Amniotic epithelial cell (primary cell): ENCODE data around the gene ANKH.
"Not testable (repeated sequence)": the region's sequence is repeated elsewhere in the genome, so short reads cannot be mapped to it uniquely, and the experiment has no call there.

Source experiments
- DNase-seq: peaks from one replicate; pipeline ENCODE4 v3.0.0-alpha.2; 2010; ENCODE audit warnings: low read depth

The ANKH gene

DNA sequence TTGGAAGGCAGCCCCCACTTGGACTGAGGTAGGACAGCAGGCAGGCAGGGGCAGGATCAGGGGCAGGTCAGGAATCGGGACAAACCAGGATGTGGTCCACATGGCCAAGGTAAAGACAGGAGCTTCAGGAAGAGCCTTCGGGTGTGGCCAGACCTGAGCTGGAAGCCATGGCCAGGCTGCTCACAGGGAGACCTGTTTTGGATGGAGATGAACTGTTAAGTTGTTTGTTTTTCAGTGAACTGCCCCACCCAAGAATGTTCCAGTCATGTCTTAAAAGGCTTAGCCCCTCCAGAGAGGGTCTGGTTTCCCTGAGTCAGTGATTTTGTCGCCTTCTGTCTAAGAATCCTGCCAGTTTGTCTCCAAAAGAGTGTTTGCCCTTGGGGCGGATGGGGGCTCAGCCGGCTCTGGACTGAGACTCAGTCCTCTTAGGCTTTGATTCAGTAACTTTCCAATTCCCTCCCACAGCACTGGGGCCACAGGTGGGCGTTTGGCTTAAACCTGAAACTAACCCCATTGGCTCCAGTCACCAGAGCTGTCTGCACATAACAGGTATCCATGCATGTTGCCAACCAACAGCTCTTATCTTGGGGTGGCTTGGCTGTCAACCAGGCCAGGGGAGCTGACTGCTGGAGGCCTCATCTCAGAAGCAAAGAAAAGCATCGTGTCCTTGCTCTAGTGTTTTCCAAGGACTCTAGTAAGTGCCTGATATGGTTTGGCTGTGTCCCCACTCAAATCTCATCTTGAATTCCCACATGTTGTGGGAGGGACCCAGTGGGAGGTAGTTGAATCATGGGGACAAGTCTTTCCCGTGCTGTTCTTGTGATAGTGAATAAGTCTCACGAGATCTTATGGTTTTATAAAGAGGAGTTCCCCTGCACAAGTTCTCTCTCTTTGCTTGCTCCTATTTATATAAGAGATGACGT is 11.3 kb upstream of the ANKH start:
- no peak for DNase-seq

DNA sequence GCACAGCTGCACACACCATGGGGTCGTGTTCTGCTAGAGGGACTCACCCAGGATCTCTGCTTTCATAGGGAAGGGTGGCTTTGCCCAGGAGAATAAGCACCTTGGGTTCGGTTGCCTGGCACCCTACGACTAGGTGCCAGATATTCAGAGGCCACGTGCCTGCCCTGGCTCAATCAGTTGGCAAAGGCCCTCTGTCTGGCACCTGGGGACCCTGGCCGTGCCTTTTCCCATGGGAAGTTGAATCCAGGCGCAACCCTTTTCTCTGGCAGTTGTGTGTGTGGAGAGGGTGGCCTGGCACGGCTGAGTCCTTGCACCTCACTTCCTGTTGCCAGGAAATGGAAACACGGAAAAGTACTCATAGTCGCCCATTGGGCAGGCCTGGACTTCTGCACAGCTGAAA is 10.2 kb upstream of the ANKH start:
- no peak for DNase-seq

DNA sequence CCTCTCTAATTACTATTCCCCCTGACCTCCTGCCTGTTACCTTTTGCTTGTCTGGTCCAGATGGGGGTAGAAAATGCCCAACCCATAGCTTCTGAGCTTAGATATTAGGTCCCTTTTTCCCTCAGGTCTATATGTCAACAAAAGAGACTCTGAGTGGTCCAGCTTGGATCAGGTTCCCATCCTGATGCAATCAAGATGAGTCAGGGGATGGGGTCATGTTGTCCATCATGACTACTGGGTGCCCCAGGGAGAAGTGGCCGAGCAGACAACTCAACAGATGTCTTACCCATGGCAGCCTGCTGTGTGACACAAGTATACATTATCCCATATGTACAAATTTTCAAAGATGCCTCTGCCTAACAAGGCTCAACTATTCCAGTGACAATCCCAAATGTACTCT is 9.1 kb upstream of the ANKH start:
- peak; percentile 14 for DNase-seq

DNA sequence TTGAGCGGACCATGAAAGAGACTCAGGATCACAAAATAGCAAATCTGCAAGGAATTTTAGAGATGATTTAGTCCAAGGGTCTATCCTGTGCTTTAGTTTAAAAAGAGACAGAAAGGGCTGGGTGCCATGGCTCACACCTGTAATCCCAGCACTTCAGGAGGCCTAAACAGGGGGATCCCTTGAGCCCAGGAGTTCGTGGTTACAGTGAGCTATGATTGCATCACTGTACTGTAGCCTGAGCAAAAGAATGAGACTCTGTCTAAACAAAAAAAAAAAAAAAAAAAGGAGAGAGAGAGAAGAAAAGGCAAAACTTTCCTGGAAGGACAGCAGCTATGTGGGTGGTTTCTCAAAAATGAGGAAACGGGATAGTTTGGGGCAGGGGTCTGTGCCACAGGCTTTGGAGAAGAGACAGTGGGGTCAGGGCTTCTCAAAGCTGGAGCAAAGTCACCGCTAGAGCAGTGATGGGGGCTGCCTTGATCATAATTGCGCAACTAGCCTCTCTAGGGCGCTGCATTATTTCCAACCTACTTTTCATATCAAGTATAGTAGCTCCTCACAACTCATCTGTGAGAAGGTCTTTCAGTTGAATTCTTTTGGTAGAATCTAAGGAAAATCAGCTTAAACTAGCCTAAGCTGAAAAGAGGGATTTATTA is 8.5 kb upstream of the ANKH start:
- DNase-seq = peak; percentile 62

DNA sequence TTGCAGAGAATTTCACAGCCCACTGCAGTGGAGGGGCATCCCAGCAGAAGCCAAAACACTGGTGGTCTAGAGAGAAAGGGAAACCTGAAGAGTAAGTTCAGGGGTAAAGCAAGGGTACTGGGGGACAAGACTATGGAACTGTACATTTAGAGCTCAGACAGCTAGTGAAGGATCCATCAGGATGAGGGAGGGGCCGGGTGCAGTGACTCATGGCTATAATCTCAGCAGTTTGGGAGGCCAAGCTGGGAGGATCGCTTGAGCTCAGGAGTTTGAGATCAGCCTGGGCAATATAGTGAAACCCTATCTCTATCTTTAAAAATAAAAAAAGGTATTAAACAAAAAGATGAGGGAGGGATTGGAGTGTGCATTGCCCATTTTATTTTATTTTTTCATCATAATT is 7.8 kb upstream of the ANKH start:
- DNase-seq = no peak

DNA sequence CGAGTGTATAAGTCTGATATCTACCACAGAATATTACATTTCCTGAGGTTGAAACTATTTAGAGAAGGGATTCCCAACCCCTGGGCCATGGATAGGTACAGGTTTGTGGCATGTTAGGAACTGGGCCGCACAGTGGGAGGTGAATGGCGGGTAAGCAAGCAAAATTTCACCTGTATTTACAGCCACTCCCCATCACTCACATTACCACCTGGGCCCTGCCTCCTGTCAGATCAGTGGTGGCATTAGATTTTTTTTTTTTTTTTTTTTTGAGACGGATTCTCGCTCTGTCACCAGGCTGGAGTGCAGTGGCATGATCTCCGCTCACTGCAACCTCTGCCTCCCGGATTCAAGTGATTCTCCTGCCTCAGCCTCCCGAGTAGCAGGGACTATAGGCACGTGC is 6.6 kb upstream of the ANKH start:
- not testable (repeated sequence) for DNase-seq

DNA sequence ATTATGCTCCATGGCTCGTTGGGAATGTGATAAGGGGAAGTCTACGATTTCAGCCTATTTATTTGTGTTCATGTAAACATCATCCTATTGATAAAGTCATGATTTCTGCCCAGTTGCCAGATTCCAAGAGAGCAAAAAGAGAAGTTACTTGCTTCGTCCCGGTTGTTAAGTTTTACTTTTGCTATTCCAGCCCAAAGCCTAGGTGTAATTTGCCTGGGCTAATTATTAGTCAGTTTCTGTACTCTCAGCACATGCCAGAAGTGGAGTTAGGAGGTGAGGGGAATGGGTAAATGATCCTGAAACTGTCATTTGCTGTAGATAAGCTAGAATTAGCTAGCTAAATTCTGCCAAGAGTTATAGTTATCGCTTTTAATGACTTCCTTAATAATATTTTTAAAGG is 4.5 kb upstream of the ANKH start:
- no peak for DNase-seq

DNA sequence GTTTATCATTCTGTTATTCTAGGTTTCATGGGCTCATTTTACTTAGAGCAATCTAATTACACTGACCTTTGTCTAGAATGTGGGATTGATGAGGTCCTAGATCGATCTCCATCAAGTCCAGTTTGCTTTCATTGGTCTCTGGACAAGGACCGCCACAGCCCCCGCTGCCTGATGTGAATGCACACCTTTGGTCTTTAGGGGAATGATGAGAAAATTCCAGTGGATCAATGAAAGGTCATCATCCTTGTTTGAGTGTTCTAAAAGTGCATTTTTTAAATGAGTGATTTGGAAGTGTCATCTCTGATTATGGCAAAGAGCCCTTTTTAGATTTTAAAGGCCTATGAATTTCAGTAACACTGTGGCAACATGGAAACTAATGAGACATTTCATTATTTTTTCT is 2.2 kb upstream of the ANKH start:
- no peak for DNase-seq

DNA sequence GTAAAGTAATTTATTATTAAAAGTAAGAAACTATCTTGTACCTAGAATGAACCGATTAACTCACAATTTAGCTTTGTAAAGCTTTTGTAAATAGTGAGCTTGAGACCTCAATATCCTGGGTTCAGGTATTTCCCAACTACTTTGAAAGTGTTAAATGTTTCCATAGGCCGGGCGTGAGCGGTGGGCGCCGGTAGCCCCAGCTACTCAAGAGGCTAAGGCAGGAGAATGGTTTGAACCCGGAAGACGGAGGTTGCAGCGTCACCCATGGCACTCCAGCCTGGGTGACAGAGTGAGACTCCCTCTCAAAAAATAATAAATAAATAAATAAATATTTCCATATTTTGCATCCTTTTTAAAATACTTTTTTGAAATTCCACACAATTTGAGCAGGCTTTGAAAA is 1.5 kb upstream of the ANKH start:
- no peak for DNase-seq

DNA sequence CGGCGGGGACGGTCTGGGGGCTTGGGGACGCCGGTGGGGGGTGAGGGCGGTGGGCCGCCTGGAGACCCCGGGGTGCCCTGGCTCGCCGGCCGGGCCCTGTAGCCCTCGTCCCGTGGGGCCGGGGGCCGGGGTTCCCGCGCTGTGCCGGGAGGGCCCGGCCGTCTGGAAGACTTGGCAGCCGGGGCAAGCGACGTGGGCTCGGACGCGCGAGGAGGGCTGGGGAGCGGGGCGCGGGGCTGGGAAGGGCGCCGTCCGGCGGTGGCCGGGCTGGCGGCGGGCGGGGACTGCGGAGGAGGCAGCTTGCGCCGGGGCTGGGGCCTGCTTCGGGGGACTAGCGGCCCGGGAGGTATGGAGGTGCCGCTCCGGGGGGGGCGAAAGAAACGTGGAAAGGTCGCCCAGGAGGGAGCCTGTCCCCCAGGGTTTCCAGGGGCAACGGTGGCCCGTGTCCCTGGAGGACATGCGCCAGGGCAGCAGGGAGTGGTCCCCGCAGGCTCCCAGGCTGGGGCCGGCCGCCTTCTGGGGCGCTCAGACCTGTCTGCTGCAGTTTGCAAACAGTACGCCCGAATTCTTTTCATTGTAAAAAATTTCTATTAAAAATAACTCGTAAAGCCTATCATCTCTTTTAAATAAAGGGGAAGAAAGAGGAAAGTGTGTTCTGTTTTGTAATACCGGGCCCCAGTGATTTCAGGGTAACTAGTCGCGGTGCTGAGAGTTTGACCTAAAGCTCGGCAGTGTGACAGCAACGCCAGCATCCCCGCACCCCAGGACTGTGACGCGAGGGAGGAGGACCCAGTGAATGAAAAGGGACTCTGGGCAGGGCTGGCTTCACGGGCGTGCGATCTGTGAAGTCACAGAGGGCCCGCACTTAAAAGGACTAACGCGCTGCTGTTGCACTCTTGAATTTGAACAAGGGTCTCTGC is 752 bp upstream of the ANKH start:
- peak; percentile 12 for DNase-seq

DNA sequence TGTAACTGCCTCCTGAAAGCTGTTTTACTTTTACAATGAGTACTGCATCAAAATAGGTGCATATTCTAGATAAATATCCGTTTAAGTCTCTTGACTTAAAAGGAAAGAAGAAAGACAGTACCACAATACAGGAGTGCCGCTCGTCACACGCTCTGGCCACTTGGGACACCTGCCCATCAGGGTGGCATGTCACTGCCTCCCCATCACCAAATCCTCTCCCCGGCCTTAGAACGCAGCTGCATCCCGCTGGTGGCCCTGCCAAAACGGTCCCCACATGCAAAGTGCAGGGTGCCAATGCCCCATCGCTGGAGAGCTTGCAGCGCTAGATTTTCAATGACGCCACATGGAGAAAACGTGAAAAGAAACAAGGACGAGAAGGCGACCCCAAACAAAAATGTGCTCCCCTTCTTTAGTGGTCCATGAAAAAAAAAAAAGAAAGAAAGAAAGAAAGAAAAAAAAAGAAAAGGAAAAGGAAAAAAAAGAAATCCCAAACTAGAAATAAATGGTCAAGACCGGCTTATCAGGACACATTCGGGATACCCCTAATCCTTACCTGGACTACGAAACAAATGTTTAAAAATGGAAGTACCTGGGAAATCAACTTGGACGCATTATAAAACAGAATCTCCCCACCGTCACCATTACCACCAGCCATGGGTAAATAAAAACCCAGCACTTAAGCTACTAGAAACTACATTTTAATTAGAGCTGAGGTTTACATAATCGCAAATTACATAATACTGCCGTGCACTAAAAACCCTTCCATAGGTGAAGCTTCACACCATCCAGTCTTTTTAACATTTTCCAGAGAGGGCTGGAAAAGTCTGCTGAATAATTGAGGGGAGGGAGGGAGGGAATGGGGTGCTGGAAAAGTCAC is 1.0 kb downstream of the ANKH start:
- DNase-seq = no peak

DNA sequence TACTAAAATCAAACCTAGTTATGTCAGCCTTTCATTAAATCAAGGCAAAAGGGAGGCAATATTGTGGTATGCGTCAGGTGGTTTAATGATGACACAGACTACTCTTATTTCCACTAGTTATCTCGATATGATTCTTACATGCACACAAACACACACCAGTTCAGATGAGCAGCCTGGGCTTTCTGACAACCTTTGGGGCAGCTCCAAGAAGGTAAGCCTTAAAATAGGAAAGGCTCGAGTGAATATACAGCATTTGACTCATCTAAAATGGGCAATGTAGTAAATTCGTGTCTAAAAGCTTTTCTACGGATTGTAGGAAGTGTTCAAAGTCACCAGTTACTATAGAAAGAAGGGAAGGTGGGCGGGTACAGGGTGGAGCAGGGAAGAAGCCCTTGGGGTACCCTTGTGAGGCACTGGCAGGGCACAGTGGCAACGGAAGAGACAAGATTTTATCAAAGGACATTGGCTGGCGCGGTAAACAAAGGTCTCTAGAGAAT is 1.9 kb downstream of the ANKH start:
- DNase-seq = peak; percentile 39

DNA sequence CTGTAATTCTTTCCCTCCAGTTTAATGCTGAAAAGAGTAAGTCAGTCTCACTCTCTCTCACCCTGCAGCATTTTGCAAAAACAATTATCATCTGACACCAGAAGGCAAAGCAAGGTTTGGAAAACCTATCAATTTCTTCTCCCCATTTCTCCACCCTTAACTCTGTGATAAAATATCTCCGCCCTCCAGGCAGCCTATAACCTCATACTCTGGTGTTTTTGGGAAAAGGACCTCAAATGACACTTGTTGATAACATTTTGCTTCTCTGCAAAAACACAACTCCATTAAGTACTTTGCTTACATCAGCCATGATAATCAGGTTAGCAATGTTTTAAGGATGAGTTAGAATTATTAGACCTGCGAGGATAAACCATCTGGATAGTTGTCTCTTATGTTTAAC is 2.3 kb downstream of the ANKH start:
- no peak for DNase-seq

DNA sequence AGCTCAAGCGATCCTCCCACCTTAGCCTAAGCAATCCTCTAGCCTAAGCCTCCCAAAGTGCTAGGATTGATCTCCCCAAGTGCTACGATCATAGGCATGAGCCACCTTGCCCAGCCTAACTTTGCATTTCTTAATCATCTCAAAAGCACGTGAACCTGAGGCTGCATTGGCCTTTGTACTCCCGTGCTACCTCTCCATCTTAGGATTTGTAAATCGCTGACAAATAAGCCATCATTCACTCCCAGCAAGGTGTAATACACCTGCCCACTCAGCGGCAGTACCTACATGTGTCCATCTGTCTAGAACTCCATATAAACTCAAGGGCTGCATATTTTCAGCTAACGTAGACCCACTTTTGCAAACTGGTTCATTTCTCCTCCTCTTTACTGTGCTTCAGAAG is 2.8 kb downstream of the ANKH start:
- no peak for DNase-seq

DNA sequence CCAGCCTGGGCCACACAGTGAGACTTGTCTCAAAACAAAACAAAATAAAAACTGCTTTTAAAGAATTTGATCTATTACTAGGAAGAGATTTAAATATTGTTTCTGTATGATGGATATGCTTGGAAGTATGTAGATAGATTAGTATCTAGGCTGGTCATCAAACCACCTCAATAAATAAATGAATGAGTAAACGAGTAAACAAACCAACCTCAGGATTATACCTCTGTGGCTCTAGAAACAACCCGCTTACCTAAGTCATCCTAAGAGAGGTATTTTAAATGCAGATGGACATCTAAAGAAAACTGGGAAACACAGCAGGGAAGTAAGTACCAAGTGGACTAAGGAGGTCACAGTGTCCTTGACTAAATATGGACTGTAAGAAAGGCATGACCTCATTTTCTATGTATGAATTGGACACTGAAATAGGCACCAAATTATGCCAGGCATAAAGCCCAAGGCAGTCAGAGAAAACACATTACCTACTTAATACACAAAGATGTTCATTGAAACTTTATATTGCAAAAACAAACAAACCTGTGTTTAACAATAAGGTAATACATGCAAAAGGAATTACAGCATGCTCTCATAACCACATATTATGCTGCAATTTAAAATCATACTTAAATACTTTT is 7.3 kb downstream of the ANKH start:
- no peak for DNase-seq

DNA sequence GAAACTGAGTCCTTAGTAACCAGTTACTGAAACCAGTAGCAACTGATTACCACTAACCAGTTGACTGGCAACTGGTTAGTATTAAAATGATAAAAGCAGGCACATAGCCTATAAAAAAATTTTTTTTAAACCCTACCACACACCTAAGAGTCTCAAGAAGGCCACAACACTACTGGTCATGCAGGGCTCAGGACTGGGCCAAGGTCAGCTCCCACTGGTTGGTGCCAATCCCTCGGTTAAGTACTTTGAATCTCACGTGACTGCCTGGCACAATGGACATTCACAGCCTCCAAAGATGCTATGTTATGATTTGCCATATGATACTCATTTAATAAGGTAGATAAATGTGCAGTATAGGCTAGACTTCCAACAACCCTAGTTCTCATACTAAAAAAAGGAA is 8.5 kb downstream of the ANKH start:
- DNase-seq = no peak

DNA sequence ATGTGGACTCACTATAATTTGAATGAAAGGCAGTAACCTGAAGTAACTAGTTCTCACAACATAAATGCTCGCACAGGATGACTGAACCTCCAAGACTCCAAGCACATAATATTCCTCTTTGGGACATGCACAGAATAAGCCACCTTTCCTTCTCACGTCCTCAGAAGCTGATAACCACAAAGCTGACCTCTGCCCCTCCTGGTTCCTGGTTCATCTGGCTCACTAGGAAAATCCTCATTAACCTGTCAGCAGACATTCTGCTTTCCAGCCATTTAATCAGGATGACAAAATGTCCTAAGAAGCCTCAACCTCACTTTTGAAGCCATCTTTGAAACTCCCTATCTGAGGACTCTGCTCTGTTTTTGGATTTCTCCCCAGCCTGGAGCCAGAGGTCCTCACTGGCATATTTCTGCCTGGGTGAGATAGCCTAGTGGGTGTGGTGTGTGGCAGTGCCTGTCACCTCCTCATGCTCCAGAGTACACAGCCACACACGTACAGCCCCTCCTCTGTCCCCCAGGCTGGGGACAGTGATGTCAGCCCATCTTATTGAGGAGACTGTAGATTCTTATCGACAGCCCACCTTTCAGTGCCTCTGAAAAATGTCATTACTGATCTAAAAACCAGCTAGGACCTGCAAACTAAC is 10.3 kb downstream of the ANKH start:
- DNase-seq = no peak

DNA sequence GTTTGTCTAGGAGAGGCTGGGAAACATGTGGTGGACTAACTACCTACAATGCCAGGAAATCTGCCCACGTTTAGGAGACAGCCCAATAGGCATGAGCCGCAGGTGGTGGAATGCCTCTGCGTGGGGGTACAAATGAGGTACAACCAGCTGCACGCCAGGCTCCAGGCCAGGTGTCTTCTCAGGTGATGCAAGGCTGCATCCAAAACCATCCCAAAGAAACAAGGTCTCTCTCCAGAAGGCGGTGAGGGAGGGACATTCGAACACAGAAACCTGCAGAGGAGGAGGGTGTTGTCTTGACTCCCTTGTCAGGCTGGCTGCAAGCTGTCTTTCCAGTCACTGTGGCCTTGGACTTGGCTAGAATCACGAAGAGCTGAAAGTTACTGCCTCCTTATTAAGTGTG is 11.6 kb downstream of the ANKH start:
- DNase-seq = no peak

DNA sequence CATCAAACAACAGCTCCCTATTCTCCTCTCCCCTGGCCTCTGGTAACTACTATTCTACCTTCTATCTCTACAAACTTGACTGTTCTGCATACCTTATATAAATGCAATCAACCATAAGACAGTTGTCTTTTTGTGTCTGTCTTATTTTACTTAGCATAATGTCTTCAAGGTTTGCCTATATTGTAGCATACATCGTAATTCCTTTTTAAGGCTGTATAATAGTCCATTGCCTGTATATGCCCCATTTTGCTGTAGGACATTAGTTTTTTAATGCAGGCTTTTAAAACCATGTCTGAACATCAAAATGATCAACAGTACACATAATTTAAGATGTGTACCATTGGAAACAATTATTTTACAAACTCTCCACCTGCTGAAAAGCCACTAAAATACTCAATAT is 12.4 kb downstream of the ANKH start:
- DNase-seq = no peak

DNA sequence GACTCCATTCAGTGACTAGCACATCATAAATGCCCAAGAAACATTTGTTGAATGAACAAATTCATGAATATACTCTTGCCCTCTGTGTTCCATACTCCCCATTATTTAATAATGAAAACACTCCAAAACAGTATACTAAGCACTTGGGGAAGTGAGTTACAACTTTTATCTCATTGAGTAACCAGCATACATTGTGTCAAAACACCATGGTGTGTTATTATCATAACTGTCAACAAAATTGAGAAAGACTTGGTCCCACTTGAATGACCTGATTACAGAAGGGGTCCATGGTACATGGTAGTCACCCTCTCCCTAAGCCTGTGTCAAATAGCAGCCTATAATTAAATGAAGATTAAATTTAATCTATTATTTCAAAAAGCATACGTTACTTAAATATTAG is 16.2 kb downstream of the ANKH start:
- no peak for DNase-seq
